Peyer's patch (tissue), 4 donors: Measurements from ENCODE around the gene TXNL4B. TPM values are rescaled to one million over a fixed set of nuclear protein-coding genes. Genes with fewer than 3 reads are reported as not detected.

Experiments used
- DNase-seq, 3 donors: peaks; one replicate each; pipeline ENCODE4 v3.0.0-alpha.2; 2017 to 2019
- H3K27ac ChIP-seq, 4 donors: fragments of 200-600 bp; sonication (generic); one replicate each; pipeline ENCODE4 v1.5.1; 2016 to 2019
- H3K27me3 ChIP-seq, 2 donors: fragments of 200-600 bp; sonication (generic); one replicate each; pipeline ENCODE4 v1.5.1; 2019
- H3K36me3 ChIP-seq, 3 donors: fragments of 200-600 bp; sonication (generic); one replicate each; pipeline ENCODE4 v1.5.1; 2016 to 2019
- H3K4me1 ChIP-seq, 4 donors: fragments of 200-600 bp; sonication (generic); one replicate each; pipeline ENCODE4 v1.5.1; 2016 to 2019
- H3K4me3 ChIP-seq, 4 donors: fragments of 200-600 bp; sonication (generic); 1 replicate in 3 of 4; 2 replicates in 1 of 4; pipeline ENCODE4 v1.5.1; 2016 to 2019; ENCODE audit warnings: mild to moderate bottlenecking in 1 of 4
- H3K9me3 ChIP-seq, 4 donors: fragments of 200-600 bp; sonication (generic); one replicate each; pipeline ENCODE4 v1.5.1; 2016 to 2019; ENCODE audit warnings: mild to moderate bottlenecking in 1 of 4
- CTCF ChIP-seq, 6 experiments: fragments of 450-650 bp in 4 of 6; fragments of 200-600 bp in 2 of 6; sonication (generic) in 1 of 6; IDR thresholded peaks; one replicate each; pipeline ENCODE4 v1.5.1; 2017 to 2019; ENCODE audit warnings: antibody characterized with exemption in 6 of 6, mild to moderate bottlenecking in 3 of 6, moderate library complexity in 1 of 6
- POLR2A ChIP-seq, 2 donors: fragments of 450-650 bp; IDR thresholded peaks; one replicate each; pipeline ENCODE4 v1.5.1; 2017; ENCODE audit warnings: antibody characterized with exemption in 2 of 2, mild to moderate bottlenecking in 2 of 2, moderate library complexity in 2 of 2
- total RNA-seq, 4 donors: library from RNA; depleted of rRNA; stranded (reverse); fragments of >200 nt; gene quantifications; one replicate each; pipeline ENCODE4 v1.1.0, GENCODE V29; 2016

TXNL4B gene
- total RNA-seq, 4 donors from 2014 or later, result 7.2 to 40.4 (median 13.4) TPM

GRCh38 chr16:72073560-72074230 lies 19.7 kb downstream of the TXNL4B start:
- no peak for DNase-seq
- no peak for TF ChIP-seq POLR2A (IDR thresholded peaks at IDR 0.05)
- TF ChIP-seq CTCF (IDR thresholded peaks at IDR 0.05), result no peak
- no peaks in the 10 kb centered on the region for H3K27me3 ChIP-seq
- no peak overlapping the region for H3K27ac ChIP-seq
- no peaks in the 10 kb centered on the region for H3K36me3 ChIP-seq
- no peaks in the 10 kb centered on the region for H3K9me3 ChIP-seq
- H3K4me3 ChIP-seq, result no peak overlapping the region
- H3K4me1 ChIP-seq, result no peaks in the 10 kb centered on the region

- Histone ChIP-seq H3K36me3 (no peaks in the 10 kb centered on the region), H3K4me1 (no peaks in the 10 kb centered on the region), H3K27me3 (no peaks in the 10 kb centered on the region), H3K9me3 (no peaks in the 10 kb centered on the region), H3K4me3 (no peak overlapping the region), H3K27ac (no peak overlapping the region)
- no peak for DNase-seq
- TF ChIP-seq POLR2A (IDR thresholded peaks at IDR 0.05) (no peak), CTCF (IDR thresholded peaks at IDR 0.05) (no peak)
These were observed 20.7 kb downstream of the TXNL4B start for GRCh38 chr16:72072514-72073342.

GRCh38 chr16:72068930-72069329 lies 24.5 kb downstream of the TXNL4B start:
- Histone ChIP-seq H3K4me1 (no peaks in the 10 kb centered on the region), H3K36me3 (no peaks in the 10 kb centered on the region), H3K9me3 (no peaks in the 10 kb centered on the region), H3K27ac (no peak overlapping the region), H3K4me3 (no peak overlapping the region), H3K27me3 (no peaks in the 10 kb centered on the region)
- DNase-seq, result no peak
- no peak for TF ChIP-seq CTCF (IDR thresholded peaks at IDR 0.05)
- TF ChIP-seq POLR2A (IDR thresholded peaks at IDR 0.05), result no peak

- Histone ChIP-seq H3K4me3 (no peak overlapping the region), H3K4me1 (no peaks in the 10 kb centered on the region), H3K27me3 (no peaks in the 10 kb centered on the region), H3K36me3 (no peaks in the 10 kb centered on the region), H3K27ac (no peak overlapping the region), H3K9me3 (no peaks in the 10 kb centered on the region)
- no peak for TF ChIP-seq POLR2A (IDR thresholded peaks at IDR 0.05)
- TF ChIP-seq CTCF (IDR thresholded peaks at IDR 0.05), result peak in 5 of 6 experiments; percentile 2 to 66 (median 62)
- no peak for DNase-seq
These were observed 26.7 kb downstream of the TXNL4B start for GRCh38 chr16:72066747-72067146.

GRCh38 chr16:72064361-72064894 lies 29.0 kb downstream of the TXNL4B start:
- Histone ChIP-seq H3K27ac (no peak overlapping the region), H3K9me3 (no peaks in the 10 kb centered on the region), H3K4me3 (no peak overlapping the region), H3K36me3 (no peaks in the 10 kb centered on the region), H3K4me1 (no peaks in the 10 kb centered on the region), H3K27me3 (no peaks in the 10 kb centered on the region)
- TF ChIP-seq POLR2A (IDR thresholded peaks at IDR 0.05), result no peak
- TF ChIP-seq CTCF (IDR thresholded peaks at IDR 0.05), result no peak
- no peak for DNase-seq
